IMR-90 (cell line): ENCODE measurements around the gene PANK4. TPM values are rescaled to one million over a fixed set of nuclear protein-coding genes. Genes with fewer than 3 reads are reported as not detected.

ENCODE experiments used
- ATAC-seq: fragments of 200-7000 bp; cut with Tn5 transposase; 2 replicates; pipeline ENCODE4 v1.9.1; 2020; ENCODE audit warnings: low read depth, mild to moderate bottlenecking, moderate library complexity
- BruUV-seq: library from RNA; stranded (reverse); fragments of 400-500 nt; replicated peaks from 2 replicates; lab custom pipeline; 2021; lab: Mats Ljungman, UMichigan
- CTCF ChIA-PET: fragments of 300-600 bp; formaldehyde crosslinking; extraction: SDS; loops from one replicate; lab custom pipeline; 2021; ENCODE audit warnings: antibody characterized with exemption; lab: Yijun Ruan, JAX
- POLR2A ChIA-PET: fragments of 300-600 bp; sonication (Branson Sonifier 250); formaldehyde crosslinking; loops from one replicate; lab custom pipeline; 2022; ENCODE audit warnings: antibody characterized with exemption; ENCODE audit not compliant: unreplicated experiment; lab: Charles Lee
- DNase-seq: peaks from one replicate; pipeline ENCODE4 v3.0.0; 2013
- H2AFZ ChIP-seq: replicated peaks from 2 replicates; pipeline ENCODE3; 2013; ENCODE audit warnings: low read length, mild to moderate bottlenecking; ENCODE audit not compliant: poor library complexity
- H2AK5ac ChIP-seq: 2 replicates; pipeline ENCODE4 v1.6.1; 2013; ENCODE audit warnings: low read depth, low read length, inconsistent platforms
- H2AK9ac ChIP-seq: replicated peaks from 2 replicates; pipeline ENCODE3; 2013; ENCODE audit warnings: mild to moderate bottlenecking, low read depth, low read length, moderate library complexity; ENCODE audit not compliant: poor library complexity
- H2BK120ac ChIP-seq: 2 replicates; pipeline ENCODE4 v1.6.1; 2013; ENCODE audit warnings: low read depth, low read length, inconsistent platforms
- H2BK15ac ChIP-seq: 3 replicates; pipeline ENCODE4 v1.6.1; 2013; ENCODE audit warnings: low read depth, low read length, inconsistent platforms
- H2BK20ac ChIP-seq: 2 replicates; pipeline ENCODE4 v1.6.1; 2013; ENCODE audit warnings: low read depth, mild to moderate bottlenecking, inconsistent platforms, low read length, moderate library complexity
- H2BK5ac ChIP-seq: 2 replicates; pipeline ENCODE4 v1.6.1; 2013; ENCODE audit warnings: mild to moderate bottlenecking, low read depth, low read length, inconsistent platforms; ENCODE audit not compliant: poor library complexity, severe bottlenecking
- H3K14ac ChIP-seq: replicated peaks from 2 replicates; pipeline ENCODE4 v1.6.1; 2013; ENCODE audit warnings: low read depth, low read length, inconsistent platforms
- H3K18ac ChIP-seq: 2 replicates; pipeline ENCODE4 v1.6.1; 2013; ENCODE audit warnings: low read depth, low read length, control low read depth
- H3K23ac ChIP-seq: 2 replicates; pipeline ENCODE4 v1.6.1; 2013; ENCODE audit warnings: low read depth, low read length, inconsistent platforms
- H3K27ac ChIP-seq: 2 replicates; pipeline ENCODE4 v1.5.1; 2013; ENCODE audit warnings: mild to moderate bottlenecking, control low read depth, low read length; ENCODE audit not compliant: insufficient read depth
- H3K27me3 ChIP-seq: 2 replicates; pipeline ENCODE4 v1.6.1; 2013; ENCODE audit warnings: low read length; ENCODE audit not compliant: control insufficient read depth, insufficient read depth
- H3K36me3 ChIP-seq: 2 replicates; pipeline ENCODE4 v1.6.1; 2013; ENCODE audit warnings: low read length, mixed read lengths; ENCODE audit not compliant: control insufficient read depth, insufficient read depth
- H3K4ac ChIP-seq: 2 replicates; pipeline ENCODE4 v1.6.1; 2013; ENCODE audit warnings: low read depth, low read length, inconsistent platforms
- H3K4me1 ChIP-seq: 2 replicates; pipeline ENCODE4 v1.6.1; 2013; ENCODE audit warnings: low read length, mixed read lengths; ENCODE audit not compliant: control insufficient read depth, insufficient read depth
- H3K4me2 ChIP-seq: 2 replicates; pipeline ENCODE4 v1.6.1; 2013; ENCODE audit warnings: low read depth, mild to moderate bottlenecking, control low read depth, low read length, moderate library complexity
- H3K4me3 ChIP-seq: 2 replicates; pipeline ENCODE4 v1.5.1; 2013; ENCODE audit warnings: low read depth, mild to moderate bottlenecking, control low read depth, low read length, moderate library complexity; ENCODE audit not compliant: insufficient read depth
- H3K56ac ChIP-seq: 2 replicates; pipeline ENCODE4 v1.6.1; 2013; ENCODE audit warnings: low read length, inconsistent platforms; ENCODE audit not compliant: insufficient read depth; ENCODE audit errors: extremely low read depth
- H3K79me1 ChIP-seq, 2 experiments: 2 replicates each; pipeline ENCODE4 v1.6.1; 2013; ENCODE audit warnings: low read length in 2 of 2, inconsistent platforms in 1 of 2, low read depth in 1 of 2
- H3K9ac ChIP-seq: 2 replicates; pipeline ENCODE4 v1.6.1; 2013; ENCODE audit warnings: low read depth, low read length, control low read depth
- H3K9me1 ChIP-seq: 2 replicates; pipeline ENCODE4 v1.6.1; 2013; ENCODE audit warnings: low read length, inconsistent platforms; ENCODE audit not compliant: insufficient read depth
- H3K9me3 ChIP-seq: 2 replicates; pipeline ENCODE4 v1.6.1; 2013; ENCODE audit warnings: low read length; ENCODE audit not compliant: control insufficient read depth, insufficient read depth
- H4K20me1 ChIP-seq: 2 replicates; pipeline ENCODE4 v1.6.1; 2013; ENCODE audit warnings: low read length, inconsistent platforms; ENCODE audit not compliant: insufficient read depth
- H4K5ac ChIP-seq: 2 replicates; pipeline ENCODE4 v1.6.1; 2013; ENCODE audit warnings: mild to moderate bottlenecking, low read depth, low read length, control low read depth
- H4K8ac ChIP-seq, 2 experiments: 2 replicates each; pipeline ENCODE4 v1.6.1; 2013; ENCODE audit warnings: low read depth in 2 of 2, low read length in 2 of 2, control low read depth in 1 of 2, inconsistent platforms in 1 of 2
- H4K91ac ChIP-seq: 2 replicates; pipeline ENCODE4 v1.6.1; 2013; ENCODE audit warnings: low read depth, low read length, inconsistent platforms; ENCODE audit not compliant: insufficient read depth
- MAZ ChIP-seq: IDR thresholded peaks from 2 replicates; pipeline ENCODE4 v1.6.1; 2012; ENCODE audit warnings: low read depth, mild to moderate bottlenecking, low read length, improper control_type of control experiment, moderate library complexity, borderline replicate concordance
- WGBS, 2 experiments: methylation state at CpG; one replicate each; pipeline versions ENCODE4 v1.1.5 to v1.1.7; 2013; ENCODE audit warnings: missing lambda C conversion rate in 2 of 2; ENCODE audit not compliant: insufficient read length in 1 of 2; ENCODE audit errors: extremely low coverage in 2 of 2; 5-methylcytosine and 5-hydroxymethylcytosine counted together
- dilution Hi-C: fragments of 300-500 bp; cut with HindIII; formaldehyde crosslinking; loops from one replicate; pipeline ENCODE4 v1.14.3; 2018; ENCODE audit warnings: low sequenced_read_pairs; ENCODE audit not compliant: unreplicated experiment
- in situ Hi-C: fragments of 300-500 bp; cut with MboI; formaldehyde crosslinking; loops from 3 replicates; pipeline ENCODE4 v1.14.3; 2019; ENCODE audit warnings: low sequenced_read_pairs, inconsistent platforms, mixed read lengths
- intact Hi-C: fragments of 100-400 bp; cut with micrococcal nuclease; formaldehyde crosslinking; loops from 2 replicates; pipeline ENCODE4 v1.10.0; 2022
- polyA plus RNA-seq, 3 experiments: library from polyadenylated mRNA; depleted of rRNA; stranded (reverse); fragments of >200 nt; gene quantifications; 2 replicates each; pipeline ENCODE4 v1.2.3, GENCODE V29; 2012; ENCODE audit warnings: low replicate concordance in 1 of 3
- total RNA-seq: library from RNA; depleted of rRNA; stranded (reverse); fragments of >200 nt; gene quantifications from 2 replicates; pipeline ENCODE4 v1.2.3, GENCODE V29; 2012

PANK4 gene
- total and polyA plus RNA-seq, 2 of the 4 experiments (the other 2 are of a cell fraction), result 14.0 to 18.5 TPM

- 57% methylated on average over 5 of the region's 20 CpGs; no CpG with 5 or more reads in 1 of the 2 experiments for WGBS, 2 experiments
- Histone ChIP-seq H2BK120ac (no peak overlapping the region), H2AK9ac (no peak overlapping the region), H3K56ac (no peak overlapping the region), H4K91ac (no peak overlapping the region), H3K27ac (no peak overlapping the region), H3K4me1 (no peaks in the 10 kb centered on the region), H3K79me1 (no peaks in the 10 kb centered on the region), H2BK15ac (no peak overlapping the region), H3K23ac (no peak overlapping the region), H3K14ac (no peak overlapping the region), H4K20me1 (no peaks in the 10 kb centered on the region), H2AFZ (no peak overlapping the region), H3K27me3 (peaks cover 20% of the 10 kb centered on the region), H3K9me3 (no peaks in the 10 kb centered on the region), H3K4me3 (no peak overlapping the region), H4K8ac (no peak overlapping the region), H2BK5ac (no peak overlapping the region), H2BK20ac (no peak overlapping the region), H3K4ac (no peak overlapping the region), H3K9me1 (no peaks in the 10 kb centered on the region), H4K5ac (no peak overlapping the region), H2AK5ac (no peak overlapping the region), H3K9ac (no peak overlapping the region), H3K4me2 (no peak overlapping the region), H3K18ac (no peak overlapping the region), H3K36me3 (no peaks in the 10 kb centered on the region)
- no peak for TF ChIP-seq MAZ
- in situ Hi-C loops, result no loop called here
- intact Hi-C loops, result no loop called here
- POLR2A ChIA-PET, result no interaction called here
- CTCF ChIA-PET, result no interaction called here
- dilution Hi-C loops, result no loop called here
- DNase-seq (no peak), ATAC-seq (no peak)
- no TSS peak for BruUV-seq
Measured at GRCh38 chr1:2564006-2564814, 37.8 kb upstream of the PANK4 start.
